Measurements from ENCODE around the gene ESYT1. TPM values are rescaled to one million over a fixed set of nuclear protein-coding genes. Genes with fewer than 3 reads are reported as not detected.

Gene ESYT1
- total RNA-seq, 4 donors from 2014 or later: 36.3 to 62.7 (median 53.2) TPM

- no peak for TF ChIP-seq POLR2A (IDR thresholded peaks at IDR 0.05)
- no peak for TF ChIP-seq CTCF (IDR thresholded peaks at IDR 0.05)
- Histone ChIP-seq H3K9me3 (no peaks in the 10 kb centered on the region), H3K27me3 (no peaks in the 10 kb centered on the region), H3K27ac (peak overlapping the region in 1 of 4 donors; percentile 22), H3K36me3 (peaks cover 0 to 68% (median 0%) of the 10 kb centered on the region in 3 donors), H3K4me1 (peaks cover 0 to 30% (median 0%) of the 10 kb centered on the region in 4 donors), H3K4me3 (no peak overlapping the region)
- DNase-seq: no peak
These were observed 42.0 kb upstream of the ESYT1 start for GRCh38 chr12:56086096-56086495.

- Histone ChIP-seq H3K4me1 (peaks cover 0 to 30% (median 0%) of the 10 kb centered on the region in 4 donors), H3K9me3 (no peaks in the 10 kb centered on the region), H3K36me3 (peaks cover 0 to 72% (median 0%) of the 10 kb centered on the region in 3 donors), H3K27ac (peak overlapping the region in 1 of 4 donors; percentile 22), H3K4me3 (no peak overlapping the region), H3K27me3 (no peaks in the 10 kb centered on the region)
- TF ChIP-seq POLR2A (IDR thresholded peaks at IDR 0.05): no peak
- no peak for TF ChIP-seq CTCF (IDR thresholded peaks at IDR 0.05)
- no peak for DNase-seq
These were observed 41.5 kb upstream of the ESYT1 start for GRCh38 chr12:56086608-56087007.

GRCh38 chr12:56087220-56087619 is 40.8 kb upstream of the ESYT1 start:
- Histone ChIP-seq H3K27me3 (no peaks in the 10 kb centered on the region), H3K36me3 (peaks cover 0 to 76% (median 0%) of the 10 kb centered on the region in 3 donors), H3K27ac (peak overlapping the region in 2 of 4 donors; percentile 18 to 49), H3K4me3 (no peak overlapping the region), H3K9me3 (no peaks in the 10 kb centered on the region), H3K4me1 (peaks cover 0 to 30% (median 0%) of the 10 kb centered on the region in 4 donors)
- peak in 2 of 3 donors; percentile 79 to 84 for DNase-seq
- TF ChIP-seq CTCF (IDR thresholded peaks at IDR 0.05) (no peak), POLR2A (IDR thresholded peaks at IDR 0.05) (no peak)

GRCh38 chr12:56097738-56098137 is 30.3 kb upstream of the ESYT1 start:
- Histone ChIP-seq H3K4me1 (no peaks in the 10 kb centered on the region), H3K4me3 (no peak overlapping the region), H3K9me3 (no peaks in the 10 kb centered on the region), H3K36me3 (peaks cover 0 to 75% (median 0%) of the 10 kb centered on the region in 3 donors), H3K27me3 (no peaks in the 10 kb centered on the region), H3K27ac (no peak overlapping the region)
- DNase-seq: no peak
- TF ChIP-seq CTCF (IDR thresholded peaks at IDR 0.05): no peak
- TF ChIP-seq POLR2A (IDR thresholded peaks at IDR 0.05): no peak

GRCh38 chr12:56098592-56098991 is 29.5 kb upstream of the ESYT1 start:
- no peaks in the 10 kb centered on the region for H3K4me1 ChIP-seq
- H3K27me3 ChIP-seq: no peaks in the 10 kb centered on the region
- no peak overlapping the region for H3K27ac ChIP-seq
- TF ChIP-seq CTCF (IDR thresholded peaks at IDR 0.05): no peak
- TF ChIP-seq POLR2A (IDR thresholded peaks at IDR 0.05): no peak
- peaks cover 0 to 67% (median 0%) of the 10 kb centered on the region in 3 donors for H3K36me3 ChIP-seq
- no peak for DNase-seq
- H3K4me3 ChIP-seq: no peak overlapping the region
- no peaks in the 10 kb centered on the region for H3K9me3 ChIP-seq

GRCh38 chr12:56099787-56100186 is 28.3 kb upstream of the ESYT1 start:
- H3K36me3 ChIP-seq: peaks cover 0 to 55% (median 0%) of the 10 kb centered on the region in 3 donors
- H3K27ac ChIP-seq: peak overlapping the region in 2 of 4 donors; percentile 11 to 15
- H3K4me3 ChIP-seq: no peak overlapping the region
- no peak for TF ChIP-seq POLR2A (IDR thresholded peaks at IDR 0.05)
- TF ChIP-seq CTCF (IDR thresholded peaks at IDR 0.05): no peak
- H3K27me3 ChIP-seq: no peaks in the 10 kb centered on the region
- H3K4me1 ChIP-seq: no peaks in the 10 kb centered on the region
- no peaks in the 10 kb centered on the region for H3K9me3 ChIP-seq
- DNase-seq: peak in 1 of 3 donors; percentile 61

Data from Peyer's patch (tissue), 4 donors.